Measurements from ENCODE around the gene CNGB1.
"Not testable (repeated sequence)": the region's sequence is repeated elsewhere in the genome, so short reads cannot be mapped to it uniquely, and the experiment has no call there.

Gene CNGB1

GRCh38 chr16:57852189-57852588 is 118.7 kb downstream of the CNGB1 start:
- no peak for DNase-seq

- DNase-seq = no peak
Observed at GRCh38 chr16:57848181-57848580, 122.7 kb downstream of the CNGB1 start.

- DNase-seq = not testable (repeated sequence)
Observed at GRCh38 chr16:57846931-57847330, 124.0 kb downstream of the CNGB1 start.

GRCh38 chr16:57846078-57846697 is 124.7 kb downstream of the CNGB1 start:
- no peak for DNase-seq

GRCh38 chr16:57845115-57845514 is 125.8 kb downstream of the CNGB1 start:
- DNase-seq = no peak

GRCh38 chr16:57844416-57845030 is 126.4 kb downstream of the CNGB1 start:
- no peak for DNase-seq

- DNase-seq = no peak
Observed at GRCh38 chr16:57843400-57843799, 127.5 kb downstream of the CNGB1 start.

- no peak for DNase-seq
Observed at GRCh38 chr16:57842601-57843000, 128.3 kb downstream of the CNGB1 start.

GRCh38 chr16:57840833-57841232 is 130.1 kb downstream of the CNGB1 start:
- DNase-seq = no peak

- DNase-seq = no peak
Observed at GRCh38 chr16:57838161-57838560, 132.8 kb downstream of the CNGB1 start.

- no peak for DNase-seq
Observed at GRCh38 chr16:57837305-57838125, 133.4 kb downstream of the CNGB1 start.

- DNase-seq = not testable (repeated sequence)
Observed at GRCh38 chr16:57835439-57835838, 135.5 kb downstream of the CNGB1 start.

GRCh38 chr16:57834936-57835335 is 136.0 kb downstream of the CNGB1 start:
- DNase-seq = no peak
